GM13976 (cell line): ENCODE results near the gene ANGPTL4.

Experiments
- DNase-seq: peaks from one replicate; pipeline ENCODE4 v3.0.0; 2012; ENCODE audit warnings: low spot score
- CTCF ChIP-seq: IDR thresholded peaks from 2 replicates; pipeline ENCODE4 v1.5.1; 2012; ENCODE audit warnings: borderline replicate concordance, mild to moderate bottlenecking; ENCODE audit not compliant: insufficient read depth; ENCODE audit errors: extremely low read depth, missing control alignments, control extremely low read depth
- in situ Hi-C: fragments of 300-500 bp; cut with MboI; formaldehyde crosslinking; loops from one replicate; pipeline ENCODE4 v1.12.0; 2022; ENCODE audit warnings: low sequenced_read_pairs, mixed read lengths, inconsistent platforms; ENCODE audit not compliant: unreplicated experiment

Gene ANGPTL4

DNA sequence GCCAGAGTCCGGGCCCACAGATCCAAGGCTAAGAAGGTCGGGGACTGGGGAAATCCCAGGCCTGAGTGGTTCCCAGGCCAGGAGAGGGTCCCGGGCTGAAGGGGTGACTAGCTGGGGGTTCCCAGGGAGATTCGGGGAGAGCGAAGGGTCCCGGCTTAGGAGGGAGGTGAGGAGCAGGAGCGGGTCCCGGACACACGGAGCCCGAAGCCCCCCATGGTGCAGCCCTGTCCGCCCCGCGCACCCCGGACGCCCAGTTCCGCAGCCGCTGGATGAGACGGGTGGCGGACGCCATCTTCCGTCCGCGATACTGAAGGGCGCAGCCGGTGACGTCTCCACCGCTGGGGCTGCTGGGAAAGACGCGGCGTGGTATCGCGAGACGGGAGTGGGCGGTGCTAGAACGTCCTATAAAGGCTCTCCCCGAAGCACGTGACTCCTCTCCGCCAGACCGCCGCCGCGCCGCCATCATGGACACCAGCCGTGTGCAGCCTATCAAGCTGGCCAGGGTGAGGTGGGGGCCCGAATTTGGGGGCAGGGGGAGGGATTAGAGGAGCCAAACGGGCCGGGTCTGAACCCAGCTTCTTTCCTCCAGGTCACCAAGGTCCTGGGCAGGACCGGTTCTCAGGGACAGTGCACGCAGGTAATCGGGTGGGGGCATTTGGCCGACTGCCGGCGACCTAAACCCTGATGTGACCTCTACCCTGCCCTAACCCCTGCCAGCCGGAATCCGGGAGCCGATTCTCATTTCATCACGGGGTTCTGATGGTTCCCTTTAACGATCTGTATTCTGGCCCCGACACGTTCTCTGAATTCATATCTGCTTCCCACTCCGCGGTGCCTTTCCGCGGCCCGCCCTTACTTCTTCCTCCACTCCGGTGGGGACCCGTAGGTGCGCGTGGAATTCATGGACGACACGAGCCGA lies 42.6 kb upstream of the ANGPTL4 start, which contains the start of the genes NDUFA7 and RPS28:
Gene NDUFA7, minus strand, starts transcription at position 309 of the 919 bp plus-strand sequence. Its CDS starts 17 bp downstream, at position 292.
Gene RPS28, plus strand, starts transcription at position 430 of the 919 bp plus-strand sequence. Its CDS starts 35 bp downstream, at position 465.
- peak; percentile 99 for DNase-seq
- TF ChIP-seq CTCF, result peak; percentile 63
- in situ Hi-C loops, result no loop called here

DNA sequence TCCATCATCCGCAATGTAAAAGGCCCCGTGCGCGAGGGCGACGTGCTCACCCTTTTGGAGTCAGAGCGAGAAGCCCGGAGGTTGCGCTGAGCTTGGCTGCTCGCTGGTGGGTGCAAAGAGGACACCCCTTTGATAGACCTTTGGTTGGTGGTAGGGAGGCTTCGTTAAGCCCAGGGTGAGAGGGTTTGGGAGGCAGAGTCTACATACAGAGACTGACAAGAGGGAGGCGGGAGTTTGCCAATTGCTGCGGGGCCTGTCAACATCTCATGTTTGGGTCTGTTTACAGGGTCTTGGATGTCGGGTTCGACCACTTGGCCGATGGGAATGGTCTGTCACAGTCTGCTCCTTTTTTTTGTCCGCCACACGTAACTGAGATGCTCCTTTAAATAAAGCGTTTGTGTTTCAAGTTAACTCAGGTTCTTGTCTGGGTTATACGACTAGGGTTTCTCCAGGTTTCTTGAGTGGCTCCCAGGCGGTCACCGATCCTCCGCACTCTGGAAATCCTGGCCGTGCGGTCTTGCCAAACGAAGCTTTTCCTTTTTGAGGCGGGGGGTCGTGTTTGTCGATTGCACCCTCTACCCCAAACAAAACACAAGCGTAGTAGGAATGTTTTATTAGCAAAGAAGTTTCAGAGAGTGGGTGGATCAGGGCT lies 41.8 kb upstream of the ANGPTL4 start:
- in situ Hi-C loops, result no loop called here
- TF ChIP-seq CTCF, result no peak
- no peak for DNase-seq

- in situ Hi-C loops, result no loop called here
- no peak for DNase-seq
- no peak for TF ChIP-seq CTCF
These were observed 41.3 kb upstream of the ANGPTL4 start for GRCh38 chr19:8322638-8322997.

DNA sequence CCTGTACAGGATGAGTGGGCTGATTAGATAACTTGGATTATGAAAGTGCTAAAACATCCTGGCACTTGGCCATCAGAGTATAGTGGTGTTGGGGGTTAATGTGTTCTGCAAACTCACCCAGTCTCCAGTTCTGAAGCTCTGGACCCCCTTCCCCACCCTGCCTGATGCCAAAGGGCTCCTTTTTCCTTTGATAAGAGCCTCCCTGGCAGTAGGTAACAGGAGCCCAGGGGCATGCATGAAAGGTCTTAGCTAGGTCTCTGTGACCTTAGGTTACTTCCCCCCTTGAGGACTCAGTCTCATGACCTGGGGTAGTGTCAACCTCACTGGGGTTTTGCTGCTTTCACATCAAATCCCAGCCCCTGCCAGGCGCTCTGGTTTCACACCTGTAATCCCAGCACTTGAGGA lies 40.2 kb upstream of the ANGPTL4 start:
- in situ Hi-C loops, result no loop called here
- DNase-seq, result no peak
- TF ChIP-seq CTCF, result no peak

GRCh38 chr19:8324186-8325050 lies 39.5 kb upstream of the ANGPTL4 start:
- peak; percentile 3 for TF ChIP-seq CTCF
- DNase-seq, result no peak
- in situ Hi-C loops, result no loop called here

GRCh38 chr19:8325454-8325853 lies 38.5 kb upstream of the ANGPTL4 start:
- in situ Hi-C loops, result no loop called here
- no peak for DNase-seq
- no peak for TF ChIP-seq CTCF
